ENCODE results near the gene CCDC85C. TPM values are rescaled to one million over a fixed set of nuclear protein-coding genes. Genes with fewer than 3 reads are reported as not detected.
A peak's percentile ranks its signal among the peaks of the same experiment; 100 is the strongest.

Gene CCDC85C
- total RNA-seq, 2 experiments from 2014 or later, result 5.8 to 7.5 TPM

- no peaks in the 10 kb centered on the region for H3K9me3 Mint-ChIP-seq
- DNase-seq, result no peak
- Histone ChIP-seq H3K9me3 (ENCODE audit: control insufficient read depth in 1 of 2, insufficient read depth in 1 of 2, low read length in 2 of 2) (no peaks in the 10 kb centered on the region), H3K4me3 (ENCODE audit: low read length) (no peak overlapping the region), H3K4me1 (ENCODE audit: insufficient read depth, low read length) (peaks cover 51% of the 10 kb centered on the region), H3K36me3 (ENCODE audit: insufficient read depth, low read length) (no peaks in the 10 kb centered on the region), H3K27ac (ENCODE audit: low read depth in 1 of 2, low read length in 2 of 2) (no peak overlapping the region), H3K27me3 (ENCODE audit: control insufficient read depth in 1 of 2, insufficient read depth in 2 of 2, low read length in 2 of 2) (no peaks in the 10 kb centered on the region)
- CTCF ChIA-PET, result no interaction called here
- intact Hi-C loops (cut with DNase I, micrococcal nuclease), result loop anchor here (5.0 to 10.0 kb wide), 2 partner anchors 119 to 773 kb away; partner anchors contain the start of genes CCNK (in 1 of the 2), SETD3 (in 1 of the 2) and WDR25 (in 1 of the 2)
- POLR2A ChIA-PET, result no interaction called here
- H3K4me3 Mint-ChIP-seq, result peak overlapping the region; percentile 85
- TF ChIP-seq, protein P1, sequence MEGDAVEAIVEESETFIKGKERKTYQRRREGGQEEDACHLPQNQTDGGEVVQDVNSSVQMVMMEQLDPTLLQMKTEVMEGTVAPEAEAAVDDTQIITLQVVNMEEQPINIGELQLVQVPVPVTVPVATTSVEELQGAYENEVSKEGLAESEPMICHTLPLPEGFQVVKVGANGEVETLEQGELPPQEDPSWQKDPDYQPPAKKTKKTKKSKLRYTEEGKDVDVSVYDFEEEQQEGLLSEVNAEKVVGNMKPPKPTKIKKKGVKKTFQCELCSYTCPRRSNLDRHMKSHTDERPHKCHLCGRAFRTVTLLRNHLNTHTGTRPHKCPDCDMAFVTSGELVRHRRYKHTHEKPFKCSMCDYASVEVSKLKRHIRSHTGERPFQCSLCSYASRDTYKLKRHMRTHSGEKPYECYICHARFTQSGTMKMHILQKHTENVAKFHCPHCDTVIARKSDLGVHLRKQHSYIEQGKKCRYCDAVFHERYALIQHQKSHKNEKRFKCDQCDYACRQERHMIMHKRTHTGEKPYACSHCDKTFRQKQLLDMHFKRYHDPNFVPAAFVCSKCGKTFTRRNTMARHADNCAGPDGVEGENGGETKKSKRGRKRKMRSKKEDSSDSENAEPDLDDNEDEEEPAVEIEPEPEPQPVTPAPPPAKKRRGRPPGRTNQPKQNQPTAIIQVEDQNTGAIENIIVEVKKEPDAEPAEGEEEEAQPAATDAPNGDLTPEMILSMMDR (IDR thresholded peaks at IDR 0.05), result no peak
- H3K27me3 Mint-ChIP-seq, result no peaks in the 10 kb centered on the region
- no peak for ATAC-seq (ENCODE audit: poor library complexity)
- peaks cover 37% of the 10 kb centered on the region for H3K4me1 Mint-ChIP-seq (ENCODE audit: low read depth)
- H3K27ac Mint-ChIP-seq, result peak overlapping the region; percentile 69
- no peaks in the 10 kb centered on the region for H3K36me3 Mint-ChIP-seq (ENCODE audit: low read depth)
These were observed 2.6 kb downstream of the CCDC85C start for GRCh38 chr14:99601361-99601831.

DNA sequence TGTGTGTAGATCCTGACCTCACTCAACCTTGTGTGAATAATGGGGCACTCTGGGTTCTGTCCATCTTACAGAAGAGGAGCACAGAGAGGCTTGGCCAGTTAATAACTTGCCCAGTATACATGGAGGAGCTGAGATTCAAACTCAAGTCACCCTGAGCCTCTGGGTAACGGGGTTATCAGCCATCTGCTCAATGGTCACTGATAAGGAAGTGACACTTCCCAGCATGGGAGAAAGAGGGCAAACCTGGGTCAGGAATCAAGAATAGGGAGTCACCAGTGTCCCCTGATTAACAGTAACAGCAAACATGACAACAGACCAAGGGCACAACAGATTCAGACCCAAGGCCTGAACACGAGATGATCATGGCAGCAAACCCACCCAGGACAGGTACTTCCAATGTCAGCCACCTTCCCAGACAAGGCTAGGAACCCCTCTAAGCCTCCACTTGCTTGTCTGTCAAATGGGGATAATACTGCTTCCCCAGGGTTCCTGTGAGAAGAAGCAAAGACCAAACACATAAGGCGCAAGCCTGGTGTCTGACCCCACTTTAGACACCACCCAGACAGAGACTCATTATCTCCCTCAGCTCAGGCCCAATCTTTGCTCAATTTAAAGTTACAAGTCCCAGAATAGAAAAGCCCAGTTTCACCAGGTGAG, 3.6 kb downstream of the CCDC85C start:
- H3K27me3 ChIP-seq (ENCODE audit: control insufficient read depth in 1 of 2, insufficient read depth in 2 of 2, low read length in 2 of 2), result no peaks in the 10 kb centered on the region
- intact Hi-C loops (cut with DNase I, micrococcal nuclease), result loop anchor here (5.0 to 10.0 kb wide), 2 partner anchors 118 to 774 kb away; partner anchors contain the start of genes CCNK (in 1 of the 2), SETD3 (in 1 of the 2) and WDR25 (in 1 of the 2)
- ATAC-seq (ENCODE audit: poor library complexity) (no peak), DNase-seq (no peak)
- no peak overlapping the region for H3K27ac Mint-ChIP-seq
- no peaks in the 10 kb centered on the region for H3K9me3 ChIP-seq (ENCODE audit: control insufficient read depth in 1 of 2, insufficient read depth in 1 of 2, low read length in 2 of 2)
- H3K4me1 Mint-ChIP-seq (ENCODE audit: low read depth), result peaks cover 35% of the 10 kb centered on the region
- TF ChIP-seq, protein P1 (IDR thresholded peaks at IDR 0.05), result no peak
- peak overlapping the region; percentile 65 for H3K4me3 Mint-ChIP-seq
- no peak overlapping the region for H3K4me3 ChIP-seq (ENCODE audit: low read length)
- no peaks in the 10 kb centered on the region for H3K9me3 Mint-ChIP-seq
- no peaks in the 10 kb centered on the region for H3K36me3 ChIP-seq (ENCODE audit: insufficient read depth, low read length)
- H3K27ac ChIP-seq (ENCODE audit: low read depth in 1 of 2, low read length in 2 of 2), result no peak overlapping the region
- peaks cover 46% of the 10 kb centered on the region for H3K4me1 ChIP-seq (ENCODE audit: insufficient read depth, low read length)
- no peaks in the 10 kb centered on the region for H3K36me3 Mint-ChIP-seq (ENCODE audit: low read depth)
- ChIA-PET CTCF (no interaction called here), POLR2A (no interaction called here)
- no peaks in the 10 kb centered on the region for H3K27me3 Mint-ChIP-seq

DNA sequence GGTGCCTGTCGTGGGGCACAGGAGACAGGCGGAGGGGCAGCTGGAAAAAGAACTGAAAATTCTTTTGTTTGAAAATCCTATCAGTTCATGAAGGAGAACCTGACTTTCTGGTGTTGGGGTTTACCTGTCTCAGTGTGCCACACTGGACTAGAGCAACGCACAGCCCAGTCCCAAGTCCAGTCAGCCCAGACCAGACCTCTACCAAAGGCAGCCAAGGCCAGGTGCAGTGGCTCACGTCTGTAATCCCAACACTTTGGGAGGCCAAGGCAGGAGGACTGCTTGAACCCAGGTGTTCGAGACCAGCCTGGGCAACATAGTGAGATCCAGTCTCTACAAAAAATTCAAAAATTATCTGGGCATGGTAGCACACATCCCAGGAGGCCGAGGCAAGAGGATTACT, 4.6 kb downstream of the CCDC85C start:
- Histone ChIP-seq H3K4me3 (ENCODE audit: low read length) (no peak overlapping the region), H3K4me1 (ENCODE audit: insufficient read depth, low read length) (peaks cover 50% of the 10 kb centered on the region), H3K9me3 (ENCODE audit: control insufficient read depth in 1 of 2, insufficient read depth in 1 of 2, low read length in 2 of 2) (no peaks in the 10 kb centered on the region), H3K27me3 (ENCODE audit: control insufficient read depth in 1 of 2, insufficient read depth in 2 of 2, low read length in 2 of 2) (no peaks in the 10 kb centered on the region), H3K36me3 (ENCODE audit: insufficient read depth, low read length) (no peaks in the 10 kb centered on the region), H3K27ac (ENCODE audit: low read depth in 1 of 2, low read length in 2 of 2) (no peak overlapping the region)
- Mint-ChIP-seq H3K36me3 (ENCODE audit: low read depth) (no peaks in the 10 kb centered on the region), H3K27me3 (no peaks in the 10 kb centered on the region), H3K4me3 (no peak overlapping the region), H3K4me1 (ENCODE audit: low read depth) (peaks cover 41% of the 10 kb centered on the region), H3K9me3 (no peaks in the 10 kb centered on the region), H3K27ac (no peak overlapping the region)
- ATAC-seq (ENCODE audit: poor library complexity), result no peak
- ChIA-PET POLR2A (no interaction called here), CTCF (no interaction called here)
- intact Hi-C loops (cut with DNase I, micrococcal nuclease), result no loop called here
- no peak for DNase-seq
- TF ChIP-seq, protein P1 (IDR thresholded peaks at IDR 0.05), result no peak
